Activated CD4-positive, alpha-beta T cell treated with anti-CD3 and anti-CD28 coated beads for 1 hour (primary cell): ENCODE results near the gene SGSM2.
"Not testable (repeated sequence)": the region's sequence is repeated elsewhere in the genome, so short reads cannot be mapped to it uniquely, and the experiment has no call there.

Experiments
- DNase-seq: peaks from one replicate; pipeline ENCODE4 v3.0.0-alpha.2; 2020

The SGSM2 gene, protein sequence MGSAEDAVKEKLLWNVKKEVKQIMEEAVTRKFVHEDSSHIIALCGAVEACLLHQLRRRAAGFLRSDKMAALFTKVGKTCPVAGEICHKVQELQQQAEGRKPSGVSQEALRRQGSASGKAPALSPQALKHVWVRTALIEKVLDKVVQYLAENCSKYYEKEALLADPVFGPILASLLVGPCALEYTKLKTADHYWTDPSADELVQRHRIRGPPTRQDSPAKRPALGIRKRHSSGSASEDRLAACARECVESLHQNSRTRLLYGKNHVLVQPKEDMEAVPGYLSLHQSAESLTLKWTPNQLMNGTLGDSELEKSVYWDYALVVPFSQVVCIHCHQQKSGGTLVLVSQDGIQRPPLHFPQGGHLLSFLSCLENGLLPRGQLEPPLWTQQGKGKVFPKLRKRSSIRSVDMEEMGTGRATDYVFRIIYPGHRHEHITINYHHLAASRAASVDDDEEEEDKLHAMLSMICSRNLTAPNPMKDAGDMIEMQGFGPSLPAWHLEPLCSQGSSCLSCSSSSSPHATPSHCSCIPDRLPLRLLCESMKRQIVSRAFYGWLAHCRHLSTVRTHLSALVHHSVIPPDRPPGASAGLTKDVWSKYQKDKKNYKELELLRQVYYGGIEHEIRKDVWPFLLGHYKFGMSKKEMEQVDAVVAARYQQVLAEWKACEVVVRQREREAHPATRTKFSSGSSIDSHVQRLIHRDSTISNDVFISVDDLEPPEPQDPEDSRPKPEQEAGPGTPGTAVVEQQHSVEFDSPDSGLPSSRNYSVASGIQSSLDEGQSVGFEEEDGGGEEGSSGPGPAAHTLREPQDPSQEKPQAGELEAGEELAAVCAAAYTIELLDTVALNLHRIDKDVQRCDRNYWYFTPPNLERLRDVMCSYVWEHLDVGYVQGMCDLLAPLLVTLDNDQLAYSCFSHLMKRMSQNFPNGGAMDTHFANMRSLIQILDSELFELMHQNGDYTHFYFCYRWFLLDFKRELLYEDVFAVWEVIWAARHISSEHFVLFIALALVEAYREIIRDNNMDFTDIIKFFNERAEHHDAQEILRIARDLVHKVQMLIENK

DNA sequence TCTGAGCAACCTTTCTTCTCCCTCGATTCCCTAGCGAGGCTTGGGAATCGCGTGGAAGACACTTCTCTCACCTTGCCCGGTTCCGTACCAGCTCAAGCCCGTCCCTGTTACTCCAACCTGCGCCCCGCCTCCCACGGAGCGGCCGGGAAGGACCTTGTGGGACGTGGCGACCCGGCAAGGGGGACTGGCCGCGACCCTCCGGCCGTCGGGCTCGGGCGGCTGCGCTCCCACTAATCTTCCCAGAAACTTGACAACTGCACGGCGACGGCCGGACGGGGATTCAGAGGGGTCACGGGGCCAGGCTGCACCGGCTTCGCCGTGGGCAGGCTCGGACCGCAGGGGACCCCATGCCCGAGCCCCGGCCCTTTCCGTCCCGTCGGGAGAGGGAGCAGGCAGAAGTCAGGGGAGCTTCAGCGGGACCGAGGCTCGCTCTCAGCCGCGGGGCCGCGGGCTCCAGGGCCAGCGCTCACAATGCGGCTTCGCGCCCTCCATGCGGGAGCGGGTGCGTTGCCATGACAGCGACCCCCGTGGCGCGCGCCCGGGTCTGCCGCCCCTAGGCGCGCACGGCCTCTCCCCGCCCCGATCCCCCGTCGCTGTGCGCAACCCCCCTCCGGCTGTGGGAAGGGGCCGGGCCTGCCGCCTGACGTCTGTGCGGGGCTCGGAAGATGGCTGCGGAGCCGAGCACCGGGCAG is at the start of gene SGSM2:
Gene SGSM2, plus strand, starts transcription at position 650 of the 692 bp plus-strand sequence. CDS start 188 bp downstream, outside the sequence.
- peak; percentile 51 for DNase-seq

DNA sequence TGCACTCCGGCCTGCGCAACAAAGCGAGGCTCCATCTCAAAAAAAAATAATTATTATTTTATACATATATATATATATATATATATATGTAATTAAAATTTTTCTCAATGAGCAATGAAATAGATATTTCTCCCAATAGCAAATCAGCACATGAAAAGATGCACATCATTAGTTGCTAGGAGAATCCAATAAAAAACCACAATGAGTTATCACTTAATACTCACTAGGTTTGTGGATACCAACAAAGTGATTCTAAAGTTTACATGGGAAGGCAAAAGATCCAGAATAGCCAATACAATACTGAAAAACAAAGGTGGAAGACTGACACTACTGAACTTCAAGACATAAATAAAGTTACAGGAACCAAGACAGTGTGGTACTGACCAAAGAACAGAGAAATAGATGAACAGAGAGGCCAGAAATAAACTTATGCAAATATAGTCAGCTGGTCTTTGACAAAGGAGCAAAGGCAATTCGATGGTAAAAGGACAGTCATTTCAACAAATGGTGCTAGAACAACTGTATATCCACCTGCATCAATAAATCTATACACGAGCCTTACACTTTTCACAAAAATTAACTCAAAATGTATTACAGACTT is 47.3 kb upstream of the SGSM2 start:
- no peak for DNase-seq

DNA sequence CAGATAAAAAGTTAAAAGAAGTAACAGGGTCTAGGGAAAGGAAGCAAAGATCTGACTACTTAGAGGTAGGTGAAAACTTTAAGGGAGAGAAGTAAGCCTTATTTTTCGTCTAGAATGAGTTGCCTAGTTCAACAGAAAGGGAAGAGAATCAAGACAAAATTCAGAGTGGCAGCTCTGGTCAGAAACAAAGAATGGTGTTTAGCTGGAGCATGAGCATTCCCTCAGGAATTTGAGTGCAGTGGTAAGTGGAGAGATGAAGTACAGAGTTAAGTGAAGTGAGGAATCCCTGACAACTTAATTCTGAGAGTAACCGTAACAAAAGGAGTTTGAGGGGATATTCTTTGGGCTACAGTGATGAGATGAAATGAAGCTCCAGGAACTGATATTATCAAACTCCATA is 45.2 kb upstream of the SGSM2 start:
- DNase-seq = no peak

DNA sequence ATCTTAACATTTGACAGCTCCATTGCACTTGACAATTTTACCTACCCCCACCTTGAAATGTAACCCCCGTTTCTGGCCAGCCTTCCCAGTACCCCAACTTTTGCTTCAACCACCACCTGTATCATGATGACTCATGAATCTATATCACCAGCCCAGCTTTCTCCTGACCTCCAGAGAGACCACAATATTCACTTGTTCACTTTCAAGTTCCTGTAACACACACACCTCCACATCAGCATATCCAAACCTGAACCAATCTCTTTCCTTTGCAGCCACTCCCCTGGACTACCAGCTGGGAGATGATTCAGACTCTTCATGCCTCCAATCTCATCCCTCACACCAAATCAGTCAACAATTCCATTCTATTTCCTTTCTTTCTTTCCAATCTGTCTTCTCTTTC is 41.7 kb upstream of the SGSM2 start:
- DNase-seq = no peak

DNA sequence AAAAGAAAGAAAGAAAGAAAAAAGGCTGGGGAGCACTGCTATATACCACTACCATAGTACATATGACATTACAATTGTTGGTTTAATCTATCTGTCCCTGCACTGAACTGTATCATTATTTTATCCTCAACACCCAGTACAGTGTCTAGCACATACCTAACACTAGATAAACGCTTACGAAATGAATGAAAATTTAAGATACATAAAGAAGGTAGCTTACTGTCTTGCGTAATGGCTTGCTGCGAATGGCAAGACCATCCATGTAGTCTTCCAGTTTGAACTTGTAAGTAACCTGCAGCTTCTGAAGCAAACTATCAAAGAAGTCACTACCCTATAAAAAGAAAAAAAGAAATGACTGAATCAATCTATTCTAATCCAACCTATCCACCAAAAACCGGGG is 40.3 kb upstream of the SGSM2 start:
- DNase-seq = no peak

DNA sequence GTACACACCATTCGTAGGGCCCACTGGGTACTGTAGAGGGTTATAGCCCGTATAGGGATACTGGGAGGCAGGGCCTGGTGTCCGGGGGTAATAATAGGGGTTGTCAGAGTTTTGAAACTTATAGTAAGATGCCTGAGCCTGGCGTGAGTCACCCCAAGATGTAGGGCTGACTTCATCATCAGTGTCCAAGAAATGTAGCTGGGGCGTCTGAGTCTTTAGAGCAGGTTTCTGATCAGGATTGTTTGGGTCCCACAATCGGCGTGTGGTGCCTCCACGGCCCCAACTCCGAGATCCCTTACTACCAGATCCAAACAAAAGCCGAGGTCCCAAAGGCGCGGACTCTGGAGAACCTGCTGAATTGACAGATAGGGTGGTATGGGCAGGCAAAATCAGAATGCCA is 38.2 kb upstream of the SGSM2 start:
- no peak for DNase-seq

DNA sequence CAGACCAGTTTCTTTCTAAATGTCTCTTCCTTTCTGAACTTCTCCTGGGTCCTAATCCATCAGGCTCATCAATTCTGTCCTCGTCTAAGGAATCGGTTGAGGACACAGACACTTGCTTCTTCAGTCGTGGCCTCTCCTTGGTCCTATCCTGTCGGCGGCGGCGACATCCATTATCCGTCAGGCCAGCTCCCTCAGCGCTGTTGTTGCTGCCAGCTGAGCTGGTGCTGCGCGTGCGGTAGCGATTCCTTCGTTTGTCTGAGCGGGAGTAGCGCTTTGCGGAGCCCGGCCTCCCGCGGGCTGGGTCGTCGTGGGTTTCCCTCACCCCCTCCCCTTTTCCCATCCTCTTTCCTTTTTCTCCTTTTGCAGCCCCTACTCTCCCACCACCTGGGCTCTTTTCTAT is 37.5 kb upstream of the SGSM2 start:
- no peak for DNase-seq

DNA sequence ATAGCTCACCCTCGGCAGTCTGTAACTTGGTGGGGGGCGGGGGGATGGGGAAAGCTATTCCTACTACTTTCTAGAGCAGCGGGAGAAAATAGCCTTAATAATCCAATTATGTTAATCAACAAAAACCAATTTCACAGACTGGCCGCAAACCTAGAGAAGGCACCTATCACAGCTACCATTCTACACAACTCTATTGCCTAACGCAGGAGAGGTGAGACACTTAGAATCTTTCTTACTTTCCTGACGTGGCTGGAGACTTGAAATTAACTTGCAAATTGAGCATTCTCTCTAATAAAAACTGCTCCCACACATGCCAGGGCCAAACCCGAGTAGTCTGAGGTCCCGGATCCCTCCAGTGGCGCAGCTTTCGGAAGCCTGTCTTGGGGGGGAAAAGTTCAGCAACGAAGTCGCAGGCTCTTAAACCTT is 34.5 kb upstream of the SGSM2 start:
- DNase-seq = no peak

DNA sequence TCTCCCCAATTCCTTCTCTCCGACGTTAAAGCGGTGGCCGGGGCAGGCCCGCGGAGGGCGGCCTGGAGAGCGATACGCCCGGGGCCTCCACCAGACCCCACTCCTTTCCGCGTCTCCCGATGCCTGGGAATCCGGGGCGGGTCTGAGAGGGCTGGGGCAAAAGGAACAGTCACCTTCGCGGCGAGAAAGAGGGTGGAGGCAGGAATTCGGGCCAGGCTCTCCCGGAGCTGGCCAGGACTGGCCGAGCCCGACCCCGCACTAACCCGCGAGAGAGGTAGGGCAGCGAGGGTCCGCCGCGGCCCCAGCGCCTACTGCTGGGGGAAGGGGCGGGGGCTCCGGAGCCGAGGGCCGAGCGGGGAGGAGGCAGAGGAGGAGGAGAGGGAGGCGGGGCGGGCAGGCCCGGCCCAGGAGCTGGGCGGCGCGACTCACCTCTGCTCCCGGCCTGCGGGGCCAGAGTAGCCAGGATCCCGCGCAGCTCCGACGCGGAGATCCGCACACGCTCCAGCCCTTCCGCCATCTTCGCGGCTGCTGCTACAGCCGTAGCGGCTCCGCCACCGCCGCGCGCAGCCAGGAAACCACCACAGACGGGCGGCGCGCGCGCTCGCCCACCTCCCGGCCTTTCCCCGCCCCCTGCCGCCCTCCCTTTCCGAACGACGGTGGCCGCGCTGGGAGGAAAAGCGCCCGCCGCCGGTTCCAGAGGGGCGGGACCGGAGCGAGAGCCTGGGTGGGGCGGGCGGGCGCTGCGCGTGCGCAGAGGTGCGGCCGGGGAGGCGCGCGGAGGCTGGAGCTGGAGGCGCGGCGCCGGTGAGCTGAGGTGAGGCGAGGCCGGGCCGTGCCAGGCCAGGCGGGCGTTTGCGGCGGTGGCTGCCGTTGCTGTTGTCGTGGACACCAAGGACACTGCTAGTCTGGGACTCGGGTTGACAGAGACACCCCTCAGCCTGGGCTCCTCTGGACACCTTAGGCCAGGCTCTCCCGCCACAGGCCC is 33.8 kb upstream of the SGSM2 start, which contains the start of the genes SMG6 and SRR:
Gene SMG6, minus strand, starts transcription at position 582 of the 985 bp plus-strand sequence. Its CDS starts 65 bp downstream, at position 517.
Gene SRR, plus strand, starts transcription at position 747 of the 985 bp plus-strand sequence. CDS start 11,611 bp downstream, outside the sequence.
- DNase-seq = peak; percentile 93

DNA sequence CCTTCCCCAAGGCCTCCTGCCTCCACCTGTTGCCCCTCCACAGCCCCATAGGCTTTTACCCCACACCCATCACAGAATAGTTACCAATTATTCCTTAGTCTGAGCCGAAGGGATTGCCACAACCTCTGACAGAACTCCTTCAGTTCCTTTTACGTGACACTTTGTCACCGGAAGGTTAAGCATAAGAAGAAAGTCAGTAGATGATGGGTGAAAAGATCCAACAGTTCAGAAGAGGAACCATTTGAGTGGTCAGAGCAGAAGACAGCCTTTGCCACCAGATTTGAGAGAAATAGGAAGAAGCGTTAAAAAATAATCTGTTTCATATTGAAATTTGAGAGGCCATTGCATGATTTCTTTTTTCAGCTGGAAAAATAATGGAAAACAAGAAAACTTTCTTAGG is 32.4 kb upstream of the SGSM2 start:
- DNase-seq = no peak

DNA sequence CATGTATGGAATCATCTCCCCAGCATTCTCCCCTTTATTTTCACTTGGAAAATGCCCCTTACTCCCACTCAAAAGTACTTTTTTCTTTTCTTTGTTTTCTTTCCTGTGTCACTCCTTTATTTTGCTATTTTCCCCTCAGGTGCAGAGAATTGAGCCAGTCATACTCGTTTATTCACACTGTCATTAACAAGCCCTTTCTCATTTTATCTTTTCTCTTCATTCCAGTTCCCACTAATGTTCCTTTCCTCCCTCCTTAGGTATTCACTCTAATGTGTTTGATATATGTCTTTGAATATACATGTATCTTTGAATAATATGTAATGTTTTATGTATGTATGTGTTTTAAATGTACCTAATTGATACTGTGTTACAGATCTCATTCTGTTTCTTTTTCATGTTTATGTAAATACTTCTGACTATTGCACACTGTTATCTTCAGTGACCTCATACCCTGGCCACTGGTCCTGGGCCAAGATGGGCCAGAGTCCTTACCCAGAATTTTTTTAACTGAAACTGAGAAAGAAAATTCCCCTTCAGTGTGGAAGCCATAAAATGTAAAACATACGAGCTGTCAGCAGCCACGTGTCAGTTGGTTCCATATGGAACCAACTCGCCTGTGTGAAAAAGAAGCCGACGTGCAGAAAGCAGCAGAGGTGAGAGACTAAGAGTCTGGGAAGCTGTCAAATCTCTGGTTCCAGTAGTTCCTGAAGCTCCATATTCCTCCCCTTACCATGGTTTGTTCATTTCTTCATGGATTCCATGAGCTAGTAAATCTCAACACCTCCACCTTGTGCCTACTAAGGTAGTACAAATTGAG is 27.8 kb upstream of the SGSM2 start:
- DNase-seq = no peak

DNA sequence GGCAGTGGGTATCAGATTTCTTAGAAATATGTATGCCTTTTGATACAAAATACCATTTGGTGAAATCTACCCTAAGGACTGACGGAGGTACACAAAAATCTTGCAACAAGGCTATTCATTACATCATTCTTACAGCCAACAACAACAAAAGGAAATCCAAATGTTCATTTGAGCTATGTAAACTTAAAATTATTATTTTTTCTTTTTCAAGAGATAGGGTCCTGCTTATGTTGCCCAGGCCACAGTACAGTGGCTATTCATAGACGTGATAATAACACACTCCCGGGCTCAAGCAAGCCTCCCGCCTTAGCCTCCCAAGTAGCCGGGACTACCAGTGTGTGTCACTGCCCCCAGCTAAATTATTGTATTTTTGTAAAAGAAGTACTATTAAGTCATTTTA is 24.6 kb upstream of the SGSM2 start:
- no peak for DNase-seq

DNA sequence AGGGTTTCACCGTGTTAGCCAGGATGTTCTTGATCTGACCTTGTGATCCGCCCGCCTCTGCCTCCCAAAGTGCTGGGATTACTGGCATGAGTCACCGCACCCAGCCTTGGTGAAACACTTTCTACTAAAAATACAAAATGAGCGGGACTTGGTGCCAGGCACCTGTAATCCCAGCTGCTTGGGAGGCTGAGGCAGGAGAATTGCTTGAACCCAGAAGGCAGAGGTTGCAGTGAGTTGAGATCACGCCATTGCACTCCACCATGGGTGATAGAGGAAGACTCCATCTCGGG is 20.4 kb upstream of the SGSM2 start:
- DNase-seq = not testable (repeated sequence)

DNA sequence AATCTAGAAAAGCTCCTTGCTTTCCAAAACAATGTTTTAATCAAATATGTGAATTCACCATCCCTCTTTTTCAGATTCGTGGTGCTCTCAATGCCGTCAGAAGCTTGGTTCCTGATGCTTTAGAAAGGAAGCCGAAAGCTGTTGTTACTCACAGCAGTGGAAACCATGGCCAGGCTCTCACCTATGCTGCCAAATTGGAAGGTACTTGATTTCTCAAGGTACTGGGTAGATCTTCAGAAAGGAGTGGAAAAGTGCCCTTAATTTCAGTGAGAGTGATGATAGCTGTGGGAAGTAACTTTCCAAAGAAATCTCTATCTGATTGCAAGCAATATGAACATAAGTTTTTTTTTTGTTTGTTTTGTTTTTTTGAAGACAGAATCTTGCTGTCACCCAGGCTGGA is 19.5 kb upstream of the SGSM2 start:
- no peak for DNase-seq

DNA sequence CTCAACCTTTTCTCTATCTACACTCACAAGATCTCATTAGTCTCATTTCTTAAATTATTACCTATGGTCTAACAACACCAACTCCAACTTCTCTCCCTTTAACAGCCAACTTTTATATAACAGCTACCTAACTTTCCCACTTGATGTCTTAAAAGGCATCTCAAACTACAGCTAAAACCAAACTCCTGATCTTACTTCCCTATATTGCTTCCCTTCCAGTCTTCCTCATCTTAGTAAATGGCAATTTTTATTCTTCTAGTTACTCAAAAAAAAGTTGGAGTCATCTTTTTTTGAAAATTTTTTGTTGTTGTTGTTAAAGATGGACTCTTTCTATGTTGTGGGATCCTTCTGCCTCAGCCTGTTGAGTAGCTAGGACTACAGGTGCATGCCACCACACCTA is 18.2 kb upstream of the SGSM2 start:
- no peak for DNase-seq

DNA sequence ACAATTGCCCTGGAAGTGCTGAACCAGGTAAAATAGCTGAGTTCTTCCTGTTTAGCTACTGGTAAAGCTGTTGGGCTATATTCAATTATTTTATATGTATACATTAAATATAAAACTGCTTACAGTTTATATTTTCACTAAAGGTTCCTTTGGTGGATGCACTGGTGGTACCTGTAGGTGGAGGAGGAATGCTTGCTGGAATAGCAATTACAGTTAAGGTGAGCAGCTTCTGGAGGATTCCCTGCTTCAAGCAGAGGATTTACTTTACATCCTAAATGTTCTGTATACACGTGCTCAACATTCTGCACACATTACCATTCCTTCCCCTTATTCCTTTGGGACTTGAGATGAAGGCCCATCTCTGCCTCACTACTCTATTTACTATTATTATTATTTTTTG is 15.9 kb upstream of the SGSM2 start:
- no peak for DNase-seq

DNA sequence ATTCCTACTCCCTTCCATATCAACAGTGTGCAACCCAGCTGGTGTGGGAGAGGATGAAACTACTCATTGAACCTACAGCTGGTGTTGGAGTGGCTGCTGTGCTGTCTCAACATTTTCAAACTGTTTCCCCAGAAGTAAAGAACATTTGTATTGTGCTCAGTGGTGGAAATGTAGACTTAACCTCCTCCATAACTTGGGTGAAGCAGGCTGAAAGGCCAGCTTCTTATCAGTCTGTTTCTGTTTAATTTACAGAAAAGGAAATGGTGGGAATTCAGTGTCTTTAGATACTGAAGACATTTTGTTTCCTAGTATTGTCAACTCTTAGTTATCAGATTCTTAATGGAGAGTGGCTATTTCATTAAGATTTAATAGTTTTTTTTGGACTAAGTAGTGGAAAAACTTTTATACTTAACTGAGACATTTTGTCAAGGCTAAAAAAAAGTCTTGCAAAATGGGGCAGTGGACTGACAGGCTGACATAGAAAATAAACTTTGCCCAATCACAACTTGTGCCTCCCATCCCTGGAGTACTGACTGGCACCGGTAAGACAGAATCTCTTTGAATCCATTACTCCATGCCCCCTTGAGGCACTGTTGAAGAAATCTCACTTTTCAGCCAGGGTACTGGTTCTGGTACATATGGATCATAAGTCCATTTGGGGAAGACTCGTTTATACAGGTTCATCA is 13.5 kb upstream of the SGSM2 start:
- no peak for DNase-seq

DNA sequence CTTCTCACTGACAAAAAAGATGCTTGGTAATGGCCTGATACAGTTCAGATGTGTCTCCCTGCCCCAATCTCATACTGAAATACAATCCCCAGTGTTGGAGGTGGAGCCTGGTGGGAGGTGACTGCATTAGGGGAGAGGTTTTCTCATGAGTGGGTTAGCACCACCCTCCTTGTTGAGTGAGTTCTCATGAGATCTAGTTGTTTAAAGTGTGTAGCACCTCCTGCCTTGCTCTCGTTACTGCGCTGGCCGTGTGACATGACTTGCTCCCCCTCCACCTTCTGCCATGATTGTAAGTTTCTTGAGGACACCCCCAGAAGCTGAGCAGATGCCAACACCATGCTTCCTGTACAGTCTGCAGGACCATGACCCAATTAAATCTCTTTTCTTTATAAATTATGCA is 6.0 kb upstream of the SGSM2 start:
- DNase-seq = no peak

DNA sequence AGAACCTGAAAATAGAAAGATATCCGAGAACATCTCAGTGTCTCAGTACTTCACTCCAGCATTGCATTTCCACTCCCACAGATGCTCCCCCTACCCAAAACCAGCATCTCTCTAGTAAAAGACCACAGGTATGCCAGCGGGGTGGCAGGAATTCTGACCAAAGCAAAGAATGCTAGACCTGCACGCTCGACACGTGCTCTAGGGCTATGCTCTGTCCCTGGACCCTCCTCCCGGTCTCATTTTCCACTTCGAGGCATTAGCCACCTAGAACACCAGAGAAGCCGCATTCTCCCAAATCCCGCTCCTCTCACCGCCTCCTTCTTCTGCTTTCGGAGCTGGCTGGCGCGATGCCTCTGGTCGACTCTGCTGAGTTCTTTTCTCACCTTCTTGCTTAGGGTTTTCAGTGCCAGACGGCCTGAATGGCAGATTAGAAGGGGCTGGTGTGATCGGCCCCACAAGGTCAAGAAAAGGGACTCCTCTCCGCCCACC is 1.5 kb upstream of the SGSM2 start:
- no peak for DNase-seq
